ENCODE data around the gene DLL1. TPM values are rescaled to one million over a fixed set of nuclear protein-coding genes. Genes with fewer than 3 reads are reported as not detected.

Gene DLL1
- polyA plus RNA-seq, 3 donors = 8.2 to 15.1 (median 10.7) TPM

DNA sequence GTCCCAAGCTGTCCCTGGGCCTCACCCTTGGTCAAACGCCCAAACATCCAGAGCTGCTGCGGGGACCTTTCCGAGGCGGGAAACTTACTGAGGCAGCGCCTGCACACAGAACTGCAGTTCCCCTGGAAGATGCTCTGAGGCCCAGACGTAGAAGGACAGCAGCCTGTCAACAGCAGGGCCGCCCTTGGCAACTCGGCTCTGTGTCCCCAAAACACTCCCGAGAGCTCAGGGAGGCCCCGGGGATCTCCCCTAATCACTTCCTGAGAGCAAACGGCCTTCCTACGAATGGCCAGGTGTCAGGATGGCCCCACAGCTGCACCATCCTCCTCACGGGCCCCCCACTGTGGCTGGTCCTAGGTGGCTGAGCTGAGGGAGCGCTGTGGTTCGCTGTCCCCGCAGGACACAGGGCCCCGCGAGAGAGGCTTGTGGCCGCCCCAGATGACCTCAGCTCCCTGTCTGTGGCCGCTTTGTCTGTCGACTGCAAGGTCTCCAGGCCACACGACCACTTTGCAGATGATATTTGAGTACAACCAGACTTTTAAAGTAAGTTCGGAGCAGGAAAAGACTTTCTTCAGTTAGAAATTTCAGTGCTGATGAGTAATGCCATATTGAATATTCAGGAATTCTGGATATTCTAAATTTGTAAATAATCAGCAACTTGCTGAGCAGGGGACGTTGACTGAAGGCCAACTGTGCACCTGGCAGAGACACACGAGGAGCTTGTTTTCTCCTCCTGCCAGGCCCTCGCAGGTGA lies 46.0 kb downstream of the DLL1 start:
- no peak for DNase-seq (ENCODE audit: extremely low read depth in 1 of 11, low read depth in 9 of 11, low spot score in 4 of 11)

GRCh38 chr6:170243791-170244291 lies 47.0 kb downstream of the DLL1 start:
- DNase-seq (ENCODE audit: extremely low read depth in 1 of 11, low read depth in 9 of 11, low spot score in 4 of 11) = no peak

DNA sequence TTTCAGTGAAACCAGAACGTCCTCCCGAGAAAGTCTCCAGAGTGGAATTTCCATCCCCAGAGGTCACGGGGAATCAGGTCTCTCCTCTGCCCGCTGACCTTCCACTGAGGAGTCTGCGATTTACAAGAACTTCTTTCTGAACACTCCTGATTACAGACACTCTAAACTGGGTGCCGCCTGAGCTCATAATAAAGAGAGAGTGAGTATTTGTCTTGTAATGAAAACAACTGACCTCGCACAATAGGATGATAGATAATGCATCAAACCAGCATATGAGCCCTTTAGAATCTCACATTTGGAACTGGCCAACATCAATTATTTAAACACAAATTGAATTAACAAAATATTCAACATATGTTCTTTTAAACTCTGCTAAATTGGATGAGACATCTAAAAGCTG lies 47.5 kb downstream of the DLL1 start:
- no peak for DNase-seq (ENCODE audit: extremely low read depth in 1 of 11, low read depth in 9 of 11, low spot score in 4 of 11)

- no peak for DNase-seq (ENCODE audit: extremely low read depth in 1 of 11, low read depth in 9 of 11, low spot score in 4 of 11)
These were observed 51.9 kb downstream of the DLL1 start for GRCh38 chr6:170238741-170239565.

- DNase-seq (ENCODE audit: extremely low read depth in 1 of 11, low read depth in 9 of 11, low spot score in 4 of 11) = no peak
These were observed 52.7 kb downstream of the DLL1 start for GRCh38 chr6:170237999-170238740.

- DNase-seq (ENCODE audit: extremely low read depth in 1 of 11, low read depth in 9 of 11, low spot score in 4 of 11) = no peak
These were observed 54.6 kb downstream of the DLL1 start for GRCh38 chr6:170236131-170236836.

DNA sequence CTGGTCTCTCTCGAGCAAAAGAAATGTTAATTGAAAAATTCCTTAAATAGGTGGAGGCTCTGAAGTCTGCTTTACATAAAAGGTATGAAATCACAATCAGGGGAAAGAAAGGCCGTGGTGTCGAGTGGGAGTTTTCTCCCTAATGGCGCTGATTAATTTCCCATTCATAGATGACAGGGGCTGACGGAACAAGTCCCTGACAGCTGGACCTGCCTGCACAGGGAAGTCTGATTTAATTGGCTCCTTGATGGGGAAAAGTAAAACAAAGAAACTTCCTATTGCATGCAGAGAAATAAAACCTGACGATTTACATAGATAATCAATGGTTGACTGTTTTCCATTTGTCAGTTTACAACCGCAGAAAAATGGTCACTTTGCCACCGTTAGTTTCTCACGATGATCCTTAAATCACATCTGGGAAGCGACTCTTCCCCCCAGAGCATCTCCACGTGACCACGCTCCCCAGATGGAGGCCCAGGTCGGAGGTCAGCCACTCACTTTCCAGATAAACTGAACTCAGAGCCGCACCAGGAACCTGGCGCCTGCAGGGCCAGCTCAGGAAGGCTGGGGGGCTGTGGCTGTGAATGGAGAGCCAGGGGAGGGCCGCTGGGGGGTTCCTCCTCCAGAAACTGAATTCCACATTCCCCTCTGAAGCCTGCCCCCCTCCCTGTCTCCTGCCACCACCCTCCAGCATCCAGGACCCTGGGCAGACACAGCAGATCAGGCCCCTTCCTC lies 55.3 kb downstream of the DLL1 start:
- no peak for DNase-seq (ENCODE audit: extremely low read depth in 1 of 11, low read depth in 9 of 11, low spot score in 4 of 11)

DNA sequence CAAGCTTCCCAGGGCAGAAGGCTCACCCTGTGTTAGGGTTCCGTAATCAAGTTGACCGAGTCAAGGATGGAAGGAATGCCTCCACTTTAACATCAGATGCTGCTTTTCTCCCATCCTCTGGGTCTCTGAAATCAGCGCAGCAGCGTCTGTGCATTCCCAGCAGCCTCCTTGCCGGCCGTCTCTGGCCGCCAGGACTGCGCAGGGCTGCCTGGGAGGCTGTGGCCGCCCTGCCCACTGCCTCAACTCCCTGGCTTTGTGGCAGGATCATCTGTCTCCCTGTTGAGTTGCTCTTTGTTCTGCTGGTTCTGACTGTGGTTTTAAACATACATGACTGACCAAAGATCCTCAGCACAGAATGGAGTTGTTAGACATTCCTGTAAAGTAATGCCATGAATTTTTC lies 56.5 kb downstream of the DLL1 start:
- DNase-seq (ENCODE audit: extremely low read depth in 1 of 11, low read depth in 9 of 11, low spot score in 4 of 11) = no peak

GRCh38 chr6:170233286-170234205 lies 57.3 kb downstream of the DLL1 start:
- DNase-seq (ENCODE audit: extremely low read depth in 1 of 11, low read depth in 9 of 11, low spot score in 4 of 11) = no peak

Other genes starting within 250 kb of the DLL1 start
- 10 to 100 TPM; 36.9 to 37.8 (median 37.3) TPM for gene FAM120B, start 15.7 kb upstream of the DLL1 start, polyA plus RNA-seq (ENCODE audit: insufficient read length in 3 of 3)

Data from renal cortex interstitium (tissue), 11 donors.